ENCODE data around the gene ADGRF4.

The ADGRF4 gene, protein sequence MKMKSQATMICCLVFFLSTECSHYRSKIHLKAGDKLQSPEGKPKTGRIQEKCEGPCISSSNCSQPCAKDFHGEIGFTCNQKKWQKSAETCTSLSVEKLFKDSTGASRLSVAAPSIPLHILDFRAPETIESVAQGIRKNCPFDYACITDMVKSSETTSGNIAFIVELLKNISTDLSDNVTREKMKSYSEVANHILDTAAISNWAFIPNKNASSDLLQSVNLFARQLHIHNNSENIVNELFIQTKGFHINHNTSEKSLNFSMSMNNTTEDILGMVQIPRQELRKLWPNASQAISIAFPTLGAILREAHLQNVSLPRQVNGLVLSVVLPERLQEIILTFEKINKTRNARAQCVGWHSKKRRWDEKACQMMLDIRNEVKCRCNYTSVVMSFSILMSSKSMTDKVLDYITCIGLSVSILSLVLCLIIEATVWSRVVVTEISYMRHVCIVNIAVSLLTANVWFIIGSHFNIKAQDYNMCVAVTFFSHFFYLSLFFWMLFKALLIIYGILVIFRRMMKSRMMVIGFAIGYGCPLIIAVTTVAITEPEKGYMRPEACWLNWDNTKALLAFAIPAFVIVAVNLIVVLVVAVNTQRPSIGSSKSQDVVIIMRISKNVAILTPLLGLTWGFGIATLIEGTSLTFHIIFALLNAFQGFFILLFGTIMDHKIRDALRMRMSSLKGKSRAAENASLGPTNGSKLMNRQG

GRCh38 chr6:47698342-47698787 lies at the start of gene ADGRF4:
Gene ADGRF4 (plus strand): TSS chr6:47698580. CDS start chr6:47707246, 8,666 bp downstream.
- DNase-seq (ENCODE audit: low spot score): peak; percentile 3

DNA sequence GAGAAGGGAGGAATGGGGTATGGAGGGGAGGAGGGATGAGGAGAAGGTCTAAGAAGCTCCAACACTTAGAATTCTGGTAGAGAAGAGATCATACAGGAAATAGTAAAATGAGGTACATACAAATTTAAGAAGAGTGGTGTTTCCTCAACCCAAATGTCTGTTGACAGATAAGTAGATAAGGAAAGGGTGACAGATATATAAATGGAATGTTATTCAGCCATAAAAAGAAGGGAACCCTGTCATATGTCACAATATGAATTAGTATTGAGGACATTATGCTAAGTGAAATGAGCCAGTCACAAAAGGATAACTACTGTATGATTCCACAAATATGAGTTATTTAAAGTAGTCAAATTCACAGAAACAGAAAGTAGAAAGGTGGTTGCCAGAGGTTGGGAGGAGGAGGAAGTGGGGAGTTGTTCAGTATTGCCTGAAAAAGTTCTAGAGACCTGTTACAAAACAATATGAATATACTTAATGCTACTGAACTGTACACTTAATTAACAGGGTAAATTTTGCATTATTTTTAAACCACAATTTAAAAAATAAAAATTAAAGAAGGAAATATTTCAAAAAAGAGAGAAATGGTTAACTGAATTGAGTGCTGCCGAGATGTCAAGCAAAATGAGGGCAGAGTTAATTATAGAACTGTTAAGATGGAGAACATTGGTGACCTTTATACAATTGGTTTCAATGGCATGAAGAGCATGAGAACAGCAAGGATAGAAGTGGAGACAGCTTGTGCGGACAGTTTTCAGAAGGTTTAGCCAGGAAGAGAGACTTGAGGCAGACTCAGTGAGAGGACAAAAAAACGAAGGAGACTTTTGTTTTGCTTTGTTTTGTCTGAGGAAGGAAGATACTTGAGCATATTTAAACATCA lies 47.6 kb upstream of the ADGRF4 start:
- DNase-seq (ENCODE audit: low spot score): no peak

- peak; percentile 66 for DNase-seq (ENCODE audit: low spot score)
Measured at GRCh38 chr6:47651505-47651944, 46.9 kb upstream of the ADGRF4 start.

GRCh38 chr6:47653706-47654105 lies 44.7 kb upstream of the ADGRF4 start:
- no peak for DNase-seq (ENCODE audit: low spot score)

DNA sequence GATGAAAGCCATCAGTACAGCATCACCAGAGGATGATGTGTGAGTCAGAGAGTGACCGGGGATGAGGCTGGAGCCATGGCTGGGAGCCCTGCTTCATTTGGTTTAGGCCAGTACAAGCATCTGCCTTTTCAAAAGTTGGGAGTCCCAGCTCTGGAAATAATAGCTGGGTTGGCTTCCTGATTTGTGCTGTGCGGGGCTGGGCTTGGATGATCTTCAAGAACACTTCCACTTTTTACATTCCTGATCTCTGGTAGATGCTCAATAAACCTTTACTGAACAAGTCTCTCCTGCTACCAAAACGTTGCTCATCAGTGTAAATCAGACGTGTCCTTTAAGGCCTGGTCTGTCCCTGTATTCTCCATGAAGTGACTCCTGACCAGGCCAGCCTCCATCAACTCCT lies 44.1 kb upstream of the ADGRF4 start:
- DNase-seq (ENCODE audit: low spot score): no peak

DNA sequence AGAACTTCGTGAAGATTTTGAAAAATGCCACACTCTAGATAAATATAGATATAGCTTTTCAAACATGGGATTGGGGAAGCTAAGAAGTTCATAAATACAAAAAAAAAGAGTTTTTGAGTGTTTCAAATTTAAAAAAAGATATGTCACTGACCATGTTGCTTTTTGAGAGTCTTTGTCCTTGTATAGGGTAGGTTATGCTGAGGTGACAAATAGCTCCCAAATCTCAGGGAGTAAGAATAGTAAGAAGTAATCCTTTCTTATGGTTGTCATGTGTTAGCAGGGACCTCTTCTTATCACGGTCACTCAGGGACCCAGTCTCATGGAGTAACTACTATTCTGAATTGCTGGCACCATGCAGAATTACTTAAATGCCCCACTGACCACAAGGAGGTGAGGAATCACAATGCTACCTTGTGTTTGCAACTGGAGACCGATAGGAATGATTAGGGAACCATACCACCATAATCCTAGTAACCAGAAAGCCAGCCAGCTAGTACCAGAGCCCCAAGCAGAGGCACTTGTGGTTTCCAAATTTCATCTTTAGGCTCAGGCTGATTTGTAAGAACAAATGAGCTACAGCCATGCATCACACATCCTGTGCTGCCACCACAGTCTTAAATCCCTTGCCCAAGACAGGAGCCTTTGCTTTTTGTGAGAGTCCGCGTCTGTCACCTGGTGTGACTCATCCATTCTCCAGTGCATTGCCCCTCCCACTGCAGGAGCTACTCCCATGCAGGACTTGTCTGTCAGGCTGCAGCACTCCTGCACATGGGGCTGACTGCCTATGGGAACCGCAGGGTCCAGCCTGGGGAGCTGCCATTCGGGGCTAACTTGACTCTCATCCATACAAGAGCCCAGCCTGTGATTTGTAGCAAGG lies 42.4 kb upstream of the ADGRF4 start:
- peak; percentile 43 for DNase-seq (ENCODE audit: low spot score)

GRCh38 chr6:47661960-47662359 lies 36.4 kb upstream of the ADGRF4 start:
- no peak for DNase-seq (ENCODE audit: low spot score)

DNA sequence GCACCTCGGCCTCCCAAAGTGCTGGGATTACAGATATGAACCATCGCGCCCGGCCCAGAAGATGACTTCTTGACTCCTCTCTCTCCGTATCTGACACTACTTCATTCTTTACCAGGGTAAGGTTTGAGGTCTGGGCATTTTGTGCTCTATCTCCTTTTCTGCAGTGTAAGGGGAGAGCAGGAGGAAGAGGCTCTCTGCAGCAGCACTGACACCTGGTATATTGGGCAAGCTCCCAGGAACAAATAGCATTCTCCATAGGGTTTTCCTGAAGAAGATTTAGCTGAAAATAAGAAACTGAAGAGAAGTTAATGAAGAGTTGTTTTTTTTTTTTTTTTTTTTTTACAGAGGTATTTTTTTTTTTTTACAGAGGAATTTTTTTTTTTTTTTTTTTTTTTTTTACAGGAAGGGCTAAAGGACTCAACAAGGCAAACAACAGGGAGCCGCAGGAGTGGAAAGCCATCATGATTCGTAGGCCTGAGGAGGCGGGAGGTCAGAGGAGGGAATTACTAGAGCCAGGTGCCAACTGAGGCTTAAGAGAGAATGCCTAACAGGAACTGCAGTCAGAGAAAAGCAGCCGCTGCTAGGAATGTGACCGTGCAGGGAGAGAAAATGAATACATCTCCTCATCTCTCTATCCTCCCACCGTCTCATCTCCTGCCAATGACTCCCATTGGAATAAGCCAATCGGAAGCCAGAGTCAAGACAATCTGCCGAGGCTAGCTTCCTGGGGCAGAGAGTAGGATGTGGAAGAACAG lies 34.7 kb upstream of the ADGRF4 start:
- no peak for DNase-seq (ENCODE audit: low spot score)

- no peak for DNase-seq (ENCODE audit: low spot score)
Measured at GRCh38 chr6:47665112-47665511, 33.3 kb upstream of the ADGRF4 start.

DNA sequence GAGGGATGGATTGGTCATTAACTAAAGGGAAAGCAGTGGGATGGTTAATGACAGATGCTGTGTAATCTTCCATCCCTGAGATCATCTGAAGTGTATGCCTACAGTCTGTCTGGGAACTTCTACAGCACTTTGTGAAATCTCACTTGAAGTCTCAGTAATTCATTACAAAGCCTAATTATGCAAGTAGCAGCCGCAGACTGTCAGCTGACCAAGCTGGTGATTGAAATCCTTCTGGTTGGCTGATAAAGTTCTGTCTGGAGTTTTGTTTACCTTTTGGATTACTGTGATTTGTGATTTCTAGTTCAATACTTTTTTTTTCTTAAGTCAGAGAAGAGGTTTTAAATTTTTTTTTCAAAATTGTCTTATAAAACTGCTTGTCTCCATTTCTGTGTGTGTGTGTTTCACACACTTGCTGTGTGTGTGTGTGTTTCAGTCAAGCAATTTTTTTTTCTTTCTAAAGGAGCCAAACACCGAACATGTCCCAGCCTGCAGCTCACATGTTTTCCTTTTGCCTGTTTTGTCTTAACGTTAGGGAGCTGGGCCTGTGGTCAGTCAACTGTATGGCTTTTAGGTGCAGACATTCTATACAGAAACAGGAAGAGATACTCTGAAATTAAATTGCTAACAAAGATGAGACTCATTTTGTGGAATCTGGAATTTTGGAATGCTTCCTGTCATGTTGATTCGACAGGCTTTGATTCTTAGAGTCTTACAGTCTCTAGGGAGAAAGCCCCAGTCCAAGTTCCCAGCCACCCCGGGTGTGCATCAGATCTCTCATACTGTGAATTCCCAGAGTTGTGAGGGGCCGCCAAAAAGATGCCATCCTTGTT lies 28.5 kb upstream of the ADGRF4 start:
- peak; percentile 35 for DNase-seq (ENCODE audit: low spot score)

DNA sequence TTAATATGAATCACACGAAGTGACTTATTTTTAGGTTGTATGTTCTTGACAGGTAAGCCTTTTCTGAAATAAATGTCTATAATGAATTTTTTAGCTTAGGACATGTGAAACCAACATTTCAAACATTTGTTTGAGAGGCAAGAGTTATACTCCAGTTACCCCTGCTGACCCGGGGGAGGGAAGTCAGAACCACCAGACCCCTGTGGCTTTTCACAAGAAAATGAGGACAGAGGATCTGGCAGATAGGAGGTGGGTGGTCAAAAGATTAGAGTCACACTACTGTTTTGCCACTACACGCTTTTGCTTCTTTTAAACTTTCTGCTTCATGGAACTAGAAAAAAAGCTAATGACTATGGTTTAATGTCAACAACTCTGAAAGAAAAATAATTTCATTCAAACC lies 27.5 kb upstream of the ADGRF4 start:
- no peak for DNase-seq (ENCODE audit: low spot score)

- DNase-seq (ENCODE audit: low spot score): no peak
Measured at GRCh38 chr6:47671777-47672176, 26.6 kb upstream of the ADGRF4 start.

GRCh38 chr6:47672816-47673215 lies 25.6 kb upstream of the ADGRF4 start:
- DNase-seq (ENCODE audit: low spot score): no peak

DNA sequence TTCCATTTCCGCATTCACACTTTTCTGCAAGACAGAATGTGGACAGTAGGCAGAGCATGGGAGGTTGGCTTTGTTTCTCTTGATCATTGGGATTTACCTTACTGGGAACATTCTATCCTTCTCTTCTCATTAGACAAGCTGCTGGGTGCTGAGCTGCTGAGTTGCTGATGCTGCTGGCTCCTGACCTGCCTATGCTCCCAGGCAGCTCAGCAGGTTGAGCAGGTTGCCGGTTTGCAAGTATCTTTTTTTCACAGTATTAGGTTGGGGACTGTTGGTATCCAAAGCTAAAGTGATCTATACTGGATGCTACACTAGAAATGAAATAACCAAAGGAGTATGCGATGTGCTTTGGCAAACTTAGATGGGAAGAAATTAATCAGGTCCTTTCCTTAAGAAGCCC lies 23.7 kb upstream of the ADGRF4 start:
- no peak for DNase-seq (ENCODE audit: low spot score)

DNA sequence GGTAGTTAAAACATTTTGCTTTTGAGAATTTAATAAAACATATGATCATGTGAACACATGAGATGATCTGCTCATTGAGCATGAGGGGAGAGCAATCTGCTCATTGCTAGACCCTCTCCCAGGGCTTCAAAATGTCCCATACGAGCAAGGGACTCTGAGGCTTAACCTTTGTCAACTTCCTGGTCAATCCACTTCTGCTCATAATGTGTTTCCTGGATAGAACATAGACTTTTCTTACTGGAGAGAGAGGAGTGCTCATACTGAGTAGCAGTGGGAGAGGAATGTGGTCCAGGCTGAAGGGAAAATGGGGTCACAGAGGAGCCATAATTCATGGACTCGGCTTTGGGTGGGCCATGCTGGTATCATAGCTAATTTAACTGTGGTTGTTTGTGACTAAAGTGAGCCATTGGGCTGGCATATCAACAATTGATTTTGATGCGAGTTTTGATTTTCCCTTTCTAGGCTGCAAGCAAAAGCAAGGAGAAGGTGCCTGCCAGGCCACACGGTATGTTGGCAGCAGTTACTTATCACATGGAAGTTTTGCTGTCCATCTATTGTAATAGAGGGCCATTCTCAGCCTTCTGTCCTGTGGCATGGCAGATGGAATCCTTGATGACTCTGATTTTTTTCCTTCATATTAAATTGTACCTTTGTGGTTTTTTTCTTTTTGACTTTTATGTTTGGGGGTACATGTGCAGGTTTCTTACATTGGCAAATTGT lies 20.8 kb upstream of the ADGRF4 start:
- DNase-seq (ENCODE audit: low spot score): no peak

GRCh38 chr6:47678739-47679138 lies 19.6 kb upstream of the ADGRF4 start:
- no peak for DNase-seq (ENCODE audit: low spot score)

GRCh38 chr6:47679322-47679906 lies 19.0 kb upstream of the ADGRF4 start:
- no peak for DNase-seq (ENCODE audit: low spot score)

GRCh38 chr6:47680051-47680450 lies 18.3 kb upstream of the ADGRF4 start:
- DNase-seq (ENCODE audit: low spot score): no peak

GRCh38 chr6:47680724-47681123 lies 17.7 kb upstream of the ADGRF4 start:
- DNase-seq (ENCODE audit: low spot score): no peak
